Measurements from ENCODE around the gene HDAC11. TPM values are rescaled to one million over a fixed set of nuclear protein-coding genes. Genes with fewer than 3 reads are reported as not detected.
A peak's percentile ranks its signal among the peaks of the same experiment; 100 is the strongest.
"Not testable (repeated sequence)": the region's sequence is repeated elsewhere in the genome, so short reads cannot be mapped to it uniquely, and the experiment has no call there.

The HDAC11 gene
- polyA plus RNA-seq, 3 donors = 2.9 to 3.9 (median 3.5) TPM

- H3K27ac ChIP-seq (ENCODE audit: low read depth in 1 of 2, low read length in 2 of 2) = no peak overlapping the region
- H3K4me2 ChIP-seq (replicated peaks; ENCODE audit: extremely low read depth, low read length, poor library complexity, severe bottlenecking) = no peak overlapping the region
- Mint-ChIP-seq H3K9me3 (peaks cover 0 to 1% (median 0%) of the 10 kb centered on the region in 7 donors), H3K27ac (peak overlapping the region in 1 of 7 donors; percentile 53), H3K36me3 (no peaks in the 10 kb centered on the region), H3K27me3 (ENCODE audit: low read depth in 3 of 3) (peaks cover 0 to 8% (median 1%) of the 10 kb centered on the region in 3 donors), H3K4me3 (no peak overlapping the region), H3K4me1 (peaks cover 4% of the 10 kb centered on the region)
- intact Hi-C loops (cut with micrococcal nuclease) = no loop called here
- H4K20me1 ChIP-seq (ENCODE audit: insufficient read depth, low read length) = no peaks in the 10 kb centered on the region
- no peak overlapping the region for H3K4me3 ChIP-seq (replicated peaks in 1 of 3; ENCODE audit: low read depth in 2 of 3, low read length in 3 of 3)
- no peak for DNase-seq
- no peaks in the 10 kb centered on the region for H3K79me2 ChIP-seq (ENCODE audit: insufficient read depth, low read length)
- 61% methylated on average over 2 of the region's 4 CpGs for WGBS (ENCODE audit: insufficient coverage)
- H3K27me3 ChIP-seq (ENCODE audit: control insufficient read depth in 2 of 2, insufficient read depth in 2 of 2, low read length in 2 of 2) = no peaks in the 10 kb centered on the region
- H2AFZ ChIP-seq (ENCODE audit: insufficient read depth, low read depth, low read length, poor library complexity, severe bottlenecking) = no peak overlapping the region
- H3K36me3 ChIP-seq (replicated peaks in 1 of 2; ENCODE audit: control insufficient read depth in 1 of 2, insufficient read depth in 2 of 2, low read length in 2 of 2) = no peaks in the 10 kb centered on the region
- no peak for TF ChIP-seq CTCF (IDR thresholded peaks at IDR 0.05)
- H3K9me3 ChIP-seq (replicated peaks in 1 of 2; ENCODE audit: control insufficient read depth in 1 of 2, insufficient read depth in 1 of 2, low read length in 2 of 2) = no peaks in the 10 kb centered on the region
- H3K4me1 ChIP-seq (ENCODE audit: control insufficient read depth in 1 of 2, insufficient read depth in 2 of 2, low read length in 2 of 2) = no peaks in the 10 kb centered on the region
- no peak overlapping the region for H3K9ac ChIP-seq (ENCODE audit: insufficient read depth, low read length, poor library complexity, severe bottlenecking)
Measured at GRCh38 chr3:13440204-13440817, 39.8 kb upstream of the HDAC11 start.

DNA sequence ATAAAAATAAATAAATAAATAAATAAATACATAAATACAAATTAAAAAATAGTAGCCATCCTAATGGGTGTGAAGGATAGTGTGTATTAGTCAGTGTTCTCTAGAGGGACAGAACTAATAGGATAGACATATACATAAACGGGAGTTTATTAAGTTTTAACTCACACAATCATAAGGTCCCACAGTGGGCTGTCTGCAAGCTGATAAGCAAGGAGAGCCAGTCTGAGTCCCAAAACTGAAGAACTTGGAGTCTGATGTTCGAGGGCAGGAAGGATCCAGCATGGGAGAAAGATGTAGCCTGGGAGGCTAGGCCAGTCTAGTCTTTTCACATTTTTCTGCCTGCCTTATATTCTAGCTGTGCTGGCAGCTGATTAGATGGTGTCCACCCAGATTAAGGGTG lies 37.2 kb upstream of the HDAC11 start:
- H3K4me1 Mint-ChIP-seq; H3K4me2 ChIP-seq (replicated peaks; ENCODE audit: extremely low read depth, low read length, poor library complexity, severe bottlenecking); H3K4me3 Mint-ChIP-seq; H3K9me3 ChIP-seq (replicated peaks in 1 of 2; ENCODE audit: control insufficient read depth in 1 of 2, insufficient read depth in 1 of 2, low read length in 2 of 2); H3K36me3 ChIP-seq (replicated peaks in 1 of 2; ENCODE audit: control insufficient read depth in 1 of 2, insufficient read depth in 2 of 2, low read length in 2 of 2); H3K27me3 ChIP-seq (ENCODE audit: control insufficient read depth in 2 of 2, insufficient read depth in 2 of 2, low read length in 2 of 2); H3K79me2 ChIP-seq (ENCODE audit: insufficient read depth, low read length); H3K9me3 Mint-ChIP-seq; H3K27me3 Mint-ChIP-seq (ENCODE audit: low read depth in 3 of 3); H3K36me3 Mint-ChIP-seq; H3K27ac Mint-ChIP-seq; intact Hi-C loops (cut with micrococcal nuclease); DNase-seq; H3K4me1 ChIP-seq (ENCODE audit: control insufficient read depth in 1 of 2, insufficient read depth in 2 of 2, low read length in 2 of 2); H4K20me1 ChIP-seq (ENCODE audit: insufficient read depth, low read length); H3K27ac ChIP-seq (ENCODE audit: low read depth in 1 of 2, low read length in 2 of 2); H2AFZ ChIP-seq (ENCODE audit: insufficient read depth, low read depth, low read length, poor library complexity, severe bottlenecking); H3K9ac ChIP-seq (ENCODE audit: insufficient read depth, low read length, poor library complexity, severe bottlenecking); H3K4me3 ChIP-seq (replicated peaks in 1 of 3; ENCODE audit: low read depth in 2 of 3, low read length in 3 of 3): not testable (repeated sequence)
- WGBS (ENCODE audit: insufficient coverage) = 67% methylated on average over 1 of the region's 2 CpGs

Data from CD14-positive monocyte (primary cell).